Osteoblast (primary cell): ENCODE results near the gene CDK12. TPM values are rescaled to one million over a fixed set of nuclear protein-coding genes. Genes with fewer than 3 reads are reported as not detected.
A peak's percentile ranks its signal among the peaks of the same experiment; 100 is the strongest.

ENCODE experiments used
- DNase-seq: peaks from one replicate; pipeline ENCODE4 v3.0.0; 2011; ENCODE audit warnings: low spot score, mixed read lengths; ENCODE audit not compliant: insufficient read length; ENCODE audit errors: missing footprints
- H2AFZ ChIP-seq: 2 replicates; pipeline ENCODE4 v1.6.0; 2011; ENCODE audit warnings: mild to moderate bottlenecking, low read length
- H3K27ac ChIP-seq: 2 replicates; pipeline ENCODE4 v1.5.1; 2011; ENCODE audit warnings: mild to moderate bottlenecking, low read depth, low read length, moderate library complexity
- H3K27me3 ChIP-seq: 2 replicates; pipeline ENCODE4 v1.6.0; 2012; ENCODE audit warnings: mild to moderate bottlenecking, control low read depth, inconsistent platforms, low read length, moderate library complexity; ENCODE audit not compliant: insufficient read depth
- H3K36me3 ChIP-seq: 2 replicates; pipeline ENCODE4 v1.5.1; 2011; ENCODE audit warnings: mild to moderate bottlenecking, low read length, control low read depth, moderate library complexity; ENCODE audit not compliant: insufficient read depth
- H3K4me1 ChIP-seq: 2 replicates; pipeline ENCODE4 v1.5.1; 2011; ENCODE audit warnings: mild to moderate bottlenecking, low read length, control low read depth, moderate library complexity; ENCODE audit not compliant: insufficient read depth
- H3K4me2 ChIP-seq: 2 replicates; pipeline ENCODE4 v1.6.0; 2011; ENCODE audit warnings: mild to moderate bottlenecking, low read length; ENCODE audit not compliant: insufficient read depth
- H3K4me3 ChIP-seq: fragments of 200-600 bp; sonication (generic); 3 replicates; pipeline ENCODE4 v1.5.1; 2012; ENCODE audit warnings: mild to moderate bottlenecking, low read length, inconsistent platforms; ENCODE audit not compliant: insufficient read depth
- H3K79me2 ChIP-seq: 2 replicates; pipeline ENCODE4 v1.6.0; 2012; ENCODE audit warnings: mild to moderate bottlenecking, low read length, control low read depth, inconsistent platforms; ENCODE audit not compliant: insufficient read depth
- H3K9me3 ChIP-seq: 2 replicates; pipeline ENCODE4 v1.5.1; 2011; ENCODE audit warnings: low read depth, low read length, control low read depth
- H4K20me1 ChIP-seq: 2 replicates; pipeline ENCODE4 v1.6.0; 2012; ENCODE audit warnings: mild to moderate bottlenecking, low read length, control low read depth; ENCODE audit not compliant: insufficient read depth
- total RNA-seq: library from RNA; depleted of rRNA; stranded (reverse); fragments of >200 nt; gene quantifications from 2 replicates; pipeline ENCODE4 v1.2.3, GENCODE V29; 2012
- TF ChIP-seq, protein P1 (sequence below): IDR thresholded peaks from 2 replicates; pipeline ENCODE4 v1.5.1; 2011; ENCODE audit warnings: mild to moderate bottlenecking, low read depth, low read length, moderate library complexity; ENCODE audit errors: extremely low read depth

The CDK12 gene
- total RNA-seq, 1 donor = 36.6 TPM

DNA sequence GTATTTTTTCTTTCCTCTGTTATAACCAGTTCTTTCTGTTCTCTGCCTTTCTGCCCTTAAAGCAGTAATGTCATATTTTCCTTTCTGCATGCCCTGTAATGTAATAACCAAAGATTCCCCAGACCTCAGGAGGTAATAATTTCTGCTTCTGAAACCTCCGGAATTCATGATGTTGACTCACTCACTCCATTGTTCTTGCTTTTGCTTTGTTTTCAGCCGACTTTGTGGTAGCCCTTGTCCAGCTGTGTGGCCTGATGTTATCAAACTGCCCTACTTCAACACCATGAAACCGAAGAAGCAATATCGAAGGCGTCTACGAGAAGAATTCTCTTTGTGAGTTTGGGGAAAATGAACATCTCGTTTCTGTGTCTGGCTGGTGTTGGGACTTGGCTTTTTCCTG lies 55.9 kb downstream of the CDK12 start:
- Histone ChIP-seq H4K20me1 (no peaks in the 10 kb centered on the region), H3K27ac (no peak overlapping the region), H3K79me2 (peaks cover 3% of the 10 kb centered on the region), H3K4me1 (no peaks in the 10 kb centered on the region), H3K27me3 (no peaks in the 10 kb centered on the region), H3K4me2 (no peak overlapping the region), H2AFZ (no peak overlapping the region), H3K4me3 (no peak overlapping the region), H3K36me3 (peaks cover 87% of the 10 kb centered on the region), H3K9me3 (no peaks in the 10 kb centered on the region)
- TF ChIP-seq, protein P1, sequence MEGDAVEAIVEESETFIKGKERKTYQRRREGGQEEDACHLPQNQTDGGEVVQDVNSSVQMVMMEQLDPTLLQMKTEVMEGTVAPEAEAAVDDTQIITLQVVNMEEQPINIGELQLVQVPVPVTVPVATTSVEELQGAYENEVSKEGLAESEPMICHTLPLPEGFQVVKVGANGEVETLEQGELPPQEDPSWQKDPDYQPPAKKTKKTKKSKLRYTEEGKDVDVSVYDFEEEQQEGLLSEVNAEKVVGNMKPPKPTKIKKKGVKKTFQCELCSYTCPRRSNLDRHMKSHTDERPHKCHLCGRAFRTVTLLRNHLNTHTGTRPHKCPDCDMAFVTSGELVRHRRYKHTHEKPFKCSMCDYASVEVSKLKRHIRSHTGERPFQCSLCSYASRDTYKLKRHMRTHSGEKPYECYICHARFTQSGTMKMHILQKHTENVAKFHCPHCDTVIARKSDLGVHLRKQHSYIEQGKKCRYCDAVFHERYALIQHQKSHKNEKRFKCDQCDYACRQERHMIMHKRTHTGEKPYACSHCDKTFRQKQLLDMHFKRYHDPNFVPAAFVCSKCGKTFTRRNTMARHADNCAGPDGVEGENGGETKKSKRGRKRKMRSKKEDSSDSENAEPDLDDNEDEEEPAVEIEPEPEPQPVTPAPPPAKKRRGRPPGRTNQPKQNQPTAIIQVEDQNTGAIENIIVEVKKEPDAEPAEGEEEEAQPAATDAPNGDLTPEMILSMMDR = no peak
- no peak for DNase-seq

DNA sequence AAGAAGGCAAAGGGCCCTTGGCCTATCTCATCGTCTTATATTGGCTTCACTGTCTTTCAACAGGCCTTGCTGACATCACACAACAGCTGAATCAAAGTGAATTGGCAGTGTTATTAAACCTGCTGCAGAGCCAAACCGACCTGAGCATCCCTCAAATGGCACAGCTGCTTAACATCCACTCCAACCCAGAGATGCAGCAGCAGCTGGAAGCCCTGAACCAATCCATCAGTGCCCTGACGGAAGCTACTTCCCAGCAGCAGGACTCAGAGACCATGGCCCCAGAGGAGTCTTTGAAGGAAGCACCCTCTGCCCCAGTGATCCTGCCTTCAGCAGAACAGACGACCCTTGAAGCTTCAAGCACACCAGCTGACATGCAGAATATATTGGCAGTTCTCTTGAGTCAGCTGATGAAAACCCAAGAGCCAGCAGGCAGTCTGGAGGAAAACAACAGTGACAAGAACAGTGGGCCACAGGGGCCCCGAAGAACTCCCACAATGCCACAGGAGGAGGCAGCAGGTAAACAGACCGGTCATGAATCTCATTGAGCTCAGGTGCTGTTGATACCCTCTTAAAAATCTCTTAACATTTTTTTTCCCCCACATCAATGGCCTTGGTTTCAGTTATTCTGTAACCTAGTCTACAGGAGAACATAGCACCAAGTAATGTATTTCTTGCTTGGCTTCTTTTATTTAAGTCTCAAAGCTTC lies 64.7 kb downstream of the CDK12 start:
- no peak overlapping the region for H3K4me3 ChIP-seq
- no peaks in the 10 kb centered on the region for H3K27me3 ChIP-seq
- DNase-seq = no peak
- H3K4me2 ChIP-seq = no peak overlapping the region
- peaks cover 4% of the 10 kb centered on the region for H4K20me1 ChIP-seq
- H3K36me3 ChIP-seq = peaks cover 73% of the 10 kb centered on the region
- H2AFZ ChIP-seq = no peak overlapping the region
- no peak overlapping the region for H3K27ac ChIP-seq
- TF ChIP-seq, protein P1 = no peak
- H3K79me2 ChIP-seq = peaks cover 2% of the 10 kb centered on the region
- no peaks in the 10 kb centered on the region for H3K9me3 ChIP-seq
- H3K4me1 ChIP-seq = no peaks in the 10 kb centered on the region

DNA sequence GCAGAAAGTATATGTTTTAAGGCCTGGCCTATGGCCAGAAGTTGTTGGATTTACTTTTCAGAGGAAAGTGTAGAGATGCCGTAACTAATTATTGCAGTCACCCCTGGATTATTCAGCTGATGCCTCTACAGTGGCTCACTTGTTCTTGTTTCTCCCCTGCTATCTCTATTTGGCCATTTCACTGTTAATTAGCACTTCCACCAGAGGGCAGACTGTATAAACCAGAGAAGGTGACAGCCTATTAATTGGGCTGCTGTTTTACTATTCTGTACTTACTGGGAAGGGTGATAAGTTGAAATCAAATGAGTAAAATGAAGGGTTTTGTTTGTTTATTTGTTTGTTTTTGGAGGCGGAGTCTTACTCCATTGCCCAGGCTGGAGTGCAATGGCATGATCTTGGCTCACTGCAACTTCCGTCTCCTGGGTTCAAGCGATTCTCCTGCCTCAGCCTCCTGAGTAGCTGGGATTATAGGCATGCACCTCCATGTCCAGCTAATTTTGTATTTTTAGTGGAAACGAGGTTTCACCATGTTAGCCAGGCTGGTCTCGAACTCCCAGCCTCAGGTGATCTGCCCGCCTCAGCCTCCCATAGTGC lies 66.0 kb downstream of the CDK12 start:
- Histone ChIP-seq H3K27ac (no peak overlapping the region), H3K4me3 (no peak overlapping the region), H3K4me1 (no peaks in the 10 kb centered on the region), H2AFZ (no peak overlapping the region), H3K4me2 (no peak overlapping the region), H3K79me2 (peaks cover 2% of the 10 kb centered on the region), H3K36me3 (peaks cover 77% of the 10 kb centered on the region), H3K9me3 (no peaks in the 10 kb centered on the region), H4K20me1 (peaks cover 4% of the 10 kb centered on the region), H3K27me3 (no peaks in the 10 kb centered on the region)
- TF ChIP-seq, protein P1 = peak; percentile 47
- no peak for DNase-seq

DNA sequence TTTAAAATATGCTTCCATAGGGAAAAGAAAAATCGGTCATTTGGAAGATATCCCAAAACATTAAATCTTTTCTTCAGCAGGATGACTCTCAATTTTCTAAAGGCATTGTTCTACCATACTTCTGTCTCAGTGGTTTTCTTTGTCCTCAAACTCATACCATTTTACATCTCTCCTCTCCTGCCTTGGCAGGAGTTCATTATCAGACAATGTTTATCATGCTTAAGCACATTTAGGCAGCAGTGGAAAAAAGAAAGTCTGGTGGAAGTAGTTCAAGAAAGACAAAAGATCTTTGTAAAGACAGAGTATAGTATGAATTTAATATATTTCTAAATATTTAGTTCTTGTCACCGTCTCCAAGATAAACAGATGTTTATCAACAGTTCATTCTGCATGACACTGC lies 68.2 kb downstream of the CDK12 start:
- H4K20me1 ChIP-seq = peaks cover 7% of the 10 kb centered on the region
- no peak overlapping the region for H3K27ac ChIP-seq
- peaks cover 10% of the 10 kb centered on the region for H3K4me1 ChIP-seq
- H3K36me3 ChIP-seq = peaks cover 60% of the 10 kb centered on the region
- peaks cover 2% of the 10 kb centered on the region for H3K79me2 ChIP-seq
- H3K27me3 ChIP-seq = no peaks in the 10 kb centered on the region
- no peak overlapping the region for H3K4me3 ChIP-seq
- H3K4me2 ChIP-seq = no peak overlapping the region
- no peak for DNase-seq
- TF ChIP-seq, protein P1 = no peak
- no peaks in the 10 kb centered on the region for H3K9me3 ChIP-seq
- H2AFZ ChIP-seq = no peak overlapping the region
